HG03135 (cell line): Measurements from ENCODE around the gene RPN2.

Experiments used
- ATAC-seq: cut with Tn5 transposase; IDR thresholded peaks from one replicate; pipeline ENCODE4 v1.9.1; 2021; ENCODE audit warnings: mild to moderate bottlenecking, moderate library complexity; ENCODE audit not compliant: unreplicated experiment

RPN2 gene

DNA sequence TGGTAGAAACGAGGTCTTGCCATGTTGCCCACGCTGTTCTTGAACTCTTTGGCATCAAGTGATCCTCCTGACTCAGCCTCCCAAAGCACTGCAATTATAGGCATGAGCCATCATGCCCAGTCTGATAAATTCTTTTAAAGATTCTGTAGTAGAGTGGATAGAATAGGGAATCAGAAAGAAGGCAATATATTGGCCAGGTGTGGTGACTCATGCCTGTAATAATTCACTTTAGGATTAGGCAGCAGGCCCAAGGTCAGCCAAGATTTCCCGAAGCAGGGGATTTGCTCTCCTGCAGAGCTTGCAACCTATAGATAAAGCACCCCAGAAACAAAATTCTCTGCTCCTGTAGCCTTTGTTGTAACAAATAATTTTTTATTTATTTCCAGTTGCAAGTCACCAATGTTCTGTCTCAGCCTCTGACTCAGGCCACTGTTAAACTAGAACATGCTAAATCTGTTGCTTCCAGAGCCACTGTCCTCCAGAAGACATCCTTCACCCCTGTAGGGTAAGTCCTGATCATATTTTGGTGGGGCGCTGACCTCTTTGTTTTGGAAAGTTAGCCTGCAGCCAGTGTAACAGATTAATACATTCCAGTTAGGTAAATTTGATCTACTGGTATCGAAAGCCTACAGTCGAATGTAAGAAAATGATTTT lies 30.7 kb downstream of the RPN2 start:
- ATAC-seq, result no peak

GRCh38 chr20:37218441-37218840 lies 39.3 kb downstream of the RPN2 start:
- ATAC-seq, result no peak

GRCh38 chr20:37218976-37219375 lies 39.8 kb downstream of the RPN2 start:
- ATAC-seq, result no peak

DNA sequence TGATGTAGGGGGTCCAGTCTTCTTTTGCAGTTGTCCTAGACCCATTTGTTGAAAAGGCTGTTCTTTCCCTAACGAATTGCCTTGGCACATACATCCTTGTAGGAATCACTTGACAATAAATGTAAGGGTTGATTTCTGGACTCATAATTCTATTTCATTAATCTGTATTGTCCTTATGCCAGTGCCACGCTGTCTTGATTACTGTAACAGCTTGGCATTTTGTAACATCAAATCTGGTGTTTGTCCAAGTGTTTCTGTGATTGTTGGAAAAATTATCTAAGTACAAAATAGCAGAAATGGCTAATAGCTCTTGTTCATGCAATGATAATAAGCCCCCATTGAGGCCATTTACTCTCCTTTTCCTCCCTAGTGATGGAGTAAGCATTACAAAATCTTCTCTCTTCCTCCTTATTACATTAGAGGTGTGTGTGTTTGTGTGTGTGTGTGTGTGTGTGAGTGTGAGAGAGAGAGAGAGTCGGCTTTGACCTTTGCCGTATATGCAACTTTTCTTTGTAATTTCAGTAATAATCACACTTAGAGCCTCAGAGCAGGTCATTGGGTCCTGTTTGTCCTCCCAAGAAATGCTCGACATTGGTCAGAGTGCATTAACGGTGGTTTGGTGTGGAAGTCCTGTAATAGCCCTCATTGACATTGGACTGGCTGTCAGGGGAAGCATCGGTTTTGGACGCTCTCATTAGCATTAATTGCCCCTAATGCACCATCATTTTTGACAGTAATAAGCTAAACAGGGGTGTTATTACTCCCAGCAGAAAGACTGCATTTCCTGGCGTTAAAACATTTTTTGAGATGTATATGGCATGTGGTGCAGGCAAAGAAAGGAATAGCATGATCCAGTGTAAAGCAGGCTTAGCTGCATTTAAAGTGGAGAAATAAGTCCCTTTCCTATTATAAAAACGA lies 40.9 kb downstream of the RPN2 start:
- no peak for ATAC-seq

- no peak for ATAC-seq
These were observed 41.6 kb downstream of the RPN2 start for GRCh38 chr20:37220731-37221130.

DNA sequence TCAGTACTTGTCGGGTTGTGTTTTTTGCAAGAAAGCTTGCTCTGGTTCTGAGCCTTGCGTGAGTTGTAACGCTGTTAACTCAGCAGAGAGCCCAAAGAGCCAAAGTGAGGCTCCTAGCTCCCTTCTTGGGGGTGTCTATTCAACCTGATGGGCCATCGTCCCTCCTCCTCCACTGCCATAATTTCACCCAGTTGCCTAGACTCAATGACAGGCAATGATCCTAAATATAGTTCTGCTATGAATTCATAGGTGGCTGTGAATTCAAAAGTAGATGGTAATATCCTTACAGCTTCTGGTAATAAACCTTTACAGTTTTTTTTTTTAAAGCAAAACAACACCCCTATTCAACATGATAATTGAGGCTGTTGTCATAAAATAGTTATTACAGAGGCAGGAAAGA lies 43.0 kb downstream of the RPN2 start:
- no peak for ATAC-seq

DNA sequence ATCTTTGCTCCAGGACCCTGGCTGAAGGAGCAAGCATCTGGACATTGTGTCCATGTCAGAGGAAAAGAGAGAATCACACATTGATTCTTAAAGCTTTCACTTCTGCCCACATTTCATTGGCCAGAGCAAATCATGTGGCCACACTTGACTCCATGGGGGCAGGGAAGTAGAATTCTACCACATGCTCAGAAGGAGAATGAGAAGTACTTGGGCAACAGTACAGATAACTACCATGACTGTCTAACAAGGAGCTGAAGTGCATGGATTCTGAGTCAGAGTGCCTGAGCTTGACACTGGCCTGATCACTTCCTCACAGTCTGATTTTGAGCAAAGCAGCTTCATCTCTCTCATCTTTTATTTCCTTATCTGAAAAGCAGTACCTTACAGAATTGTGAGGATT lies 43.9 kb downstream of the RPN2 start:
- ATAC-seq, result no peak

DNA sequence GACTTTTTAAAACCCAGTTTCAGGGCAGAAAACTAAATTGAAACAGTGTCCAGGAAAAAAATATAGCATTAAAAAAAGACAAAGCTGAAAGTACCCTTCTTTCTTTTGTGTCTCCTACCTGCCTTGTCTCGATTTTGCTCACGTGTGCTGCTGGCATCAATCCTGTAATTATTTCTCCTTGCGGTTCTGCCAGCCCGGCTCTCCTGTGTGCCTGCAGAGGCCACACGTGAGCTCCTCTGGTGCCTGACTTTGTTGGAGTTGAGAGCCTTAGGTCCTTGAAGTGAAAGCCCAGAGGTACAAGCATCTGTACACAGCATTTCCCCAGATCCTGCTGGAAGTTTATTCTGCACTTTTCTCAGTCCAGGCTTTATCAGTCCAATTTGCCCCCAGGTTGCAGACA lies 46.0 kb downstream of the RPN2 start:
- no peak for ATAC-seq

- ATAC-seq, result no peak
These were observed 47.8 kb downstream of the RPN2 start for GRCh38 chr20:37226889-37227288.

DNA sequence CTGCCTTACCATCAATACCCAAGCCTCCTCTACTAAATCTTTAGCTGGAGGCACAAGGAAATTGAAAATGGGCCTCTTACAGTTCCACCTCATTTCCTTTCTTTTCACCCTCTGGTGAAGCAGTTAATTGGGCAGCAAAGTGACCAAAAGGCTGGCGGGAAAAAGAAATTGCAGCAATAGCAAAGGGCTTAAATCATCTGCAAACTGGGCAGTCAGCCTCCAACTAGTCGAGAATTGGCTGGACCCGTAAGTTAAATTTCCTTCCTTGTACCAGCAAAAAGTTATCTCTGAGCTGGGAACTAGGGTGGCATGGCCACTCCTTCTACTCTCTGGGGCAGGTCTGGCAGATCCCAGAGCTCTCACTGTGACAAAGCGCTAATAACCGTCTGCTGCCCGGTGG lies 49.0 kb downstream of the RPN2 start:
- no peak for ATAC-seq

- no peak for ATAC-seq
These were observed 49.5 kb downstream of the RPN2 start for GRCh38 chr20:37228656-37229055.

DNA sequence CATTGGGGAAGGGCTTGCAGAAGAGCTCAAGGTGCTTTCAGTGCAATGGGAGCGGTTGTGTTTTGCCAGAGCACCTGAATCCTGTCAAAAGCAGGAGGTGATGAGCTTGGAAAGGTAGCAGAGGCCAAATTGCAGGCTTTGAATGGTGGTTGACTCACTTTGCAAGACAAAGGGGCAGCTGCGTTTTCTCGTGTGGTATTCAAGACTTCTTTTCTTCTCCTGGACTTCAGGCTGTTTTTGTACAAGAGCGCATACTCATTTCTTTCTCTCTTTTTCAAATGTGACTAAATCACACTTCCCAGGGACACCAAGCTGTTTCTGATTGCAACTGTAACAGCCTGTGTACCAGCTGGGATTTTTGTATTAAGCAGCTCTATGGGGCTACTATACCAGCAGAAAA lies 50.2 kb downstream of the RPN2 start:
- no peak for ATAC-seq

DNA sequence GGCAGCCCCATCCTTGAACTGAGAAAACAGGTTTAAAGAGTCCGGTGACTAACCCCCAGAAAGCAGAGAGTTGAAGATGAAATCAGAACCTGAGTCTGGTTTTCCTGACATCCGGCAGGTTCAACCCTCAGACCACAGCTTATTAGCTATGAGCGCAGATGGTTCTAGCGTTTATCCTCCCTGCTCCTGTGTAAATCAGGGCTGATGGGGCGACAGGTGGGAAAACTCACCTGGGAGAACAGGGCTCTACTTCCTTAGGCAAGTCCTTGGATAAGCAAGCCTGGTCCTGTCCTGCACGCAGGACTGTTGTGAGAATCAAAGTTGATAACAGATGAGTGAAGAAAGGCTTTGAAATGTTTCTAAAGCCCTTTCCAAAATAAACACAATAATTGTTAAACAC lies 51.1 kb downstream of the RPN2 start:
- ATAC-seq, result no peak

GRCh38 chr20:37231947-37232630 lies 53.0 kb downstream of the RPN2 start:
- ATAC-seq, result no peak

- no peak for ATAC-seq
These were observed 54.6 kb downstream of the RPN2 start for GRCh38 chr20:37233548-37234253.

DNA sequence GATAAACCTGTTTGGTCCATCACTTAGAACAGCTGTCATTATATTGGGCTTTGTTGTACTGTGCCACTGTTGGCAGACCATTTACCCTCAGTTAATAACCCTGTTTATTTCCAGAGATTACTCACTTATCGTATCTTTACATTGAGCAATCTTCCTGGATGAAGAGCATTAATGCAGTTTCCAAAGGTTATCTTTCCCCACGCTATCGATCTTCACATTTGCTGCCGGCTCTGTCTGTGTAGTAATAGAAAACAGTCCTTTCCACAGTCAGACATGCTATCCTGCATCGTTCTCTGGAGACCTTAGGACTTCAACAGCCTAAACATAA lies 55.1 kb downstream of the RPN2 start:
- ATAC-seq, result no peak

DNA sequence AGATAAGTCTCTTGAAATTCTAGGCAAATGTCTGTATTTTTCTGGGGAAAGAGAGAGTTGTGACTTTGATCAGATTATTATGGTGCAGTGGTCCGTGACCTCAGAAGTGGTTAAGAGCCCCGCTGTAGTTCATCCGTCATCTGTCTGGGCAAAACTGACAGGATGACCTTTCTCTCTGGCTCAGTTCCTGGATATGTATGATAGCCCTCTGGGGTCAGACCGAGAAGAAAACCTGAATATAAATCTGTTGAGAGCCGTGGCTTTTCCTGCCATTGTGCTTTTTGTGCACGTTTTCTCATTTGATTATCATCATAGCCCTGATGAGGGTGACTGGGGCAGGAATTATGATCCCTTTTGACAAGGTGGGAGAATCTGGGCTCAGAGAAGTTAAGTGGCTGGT lies 55.9 kb downstream of the RPN2 start:
- no peak for ATAC-seq

GRCh38 chr20:37236462-37236861 lies 57.3 kb downstream of the RPN2 start:
- no peak for ATAC-seq

- no peak for ATAC-seq
These were observed 58.5 kb downstream of the RPN2 start for GRCh38 chr20:37237656-37238055.

- ATAC-seq, result no peak
These were observed 59.3 kb downstream of the RPN2 start for GRCh38 chr20:37238426-37238825.

DNA sequence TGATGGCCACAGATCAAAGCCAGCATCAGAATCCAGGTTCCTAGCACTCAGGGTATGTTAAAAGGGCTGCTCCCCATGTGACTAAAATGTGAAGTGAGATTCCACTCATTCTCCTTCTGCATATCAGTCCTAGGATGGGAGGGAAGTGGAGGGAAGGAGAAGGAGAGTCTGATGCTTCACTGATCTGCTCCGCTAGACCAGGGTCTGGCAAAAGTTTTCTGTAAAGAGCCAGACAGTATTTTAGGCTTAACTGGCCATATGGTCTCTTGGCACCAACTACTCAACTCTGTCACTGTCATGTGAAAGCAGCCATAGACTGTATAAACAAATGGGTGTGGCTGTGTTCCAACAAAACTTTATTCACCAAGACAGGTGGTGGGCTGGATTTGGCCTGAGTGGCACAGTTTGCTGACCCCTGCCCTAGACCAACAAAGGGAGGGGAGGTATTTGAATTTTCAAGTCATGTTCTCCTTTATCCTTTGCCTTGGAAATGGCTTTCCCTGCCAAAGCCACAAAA lies 59.9 kb downstream of the RPN2 start:
- no peak for ATAC-seq
